Neuronal stem cell (in vitro differentiated cells): Measurements from ENCODE around the gene ATF1.

Source experiments
- DNase-seq: peaks from one replicate; pipeline ENCODE4 v3.0.0-alpha.2; 2013; ENCODE audit warnings: low spot score
- H2AFZ ChIP-seq: one replicate; pipeline ENCODE4 v1.6.1; 2013; ENCODE audit warnings: mild to moderate bottlenecking, low read length, inconsistent platforms
- H2AK5ac ChIP-seq: 2 replicates; pipeline ENCODE4 v1.6.1; 2013; ENCODE audit warnings: low read depth, mild to moderate bottlenecking, inconsistent platforms, low read length, moderate library complexity, mixed read lengths
- H2BK120ac ChIP-seq: 2 replicates; pipeline ENCODE4 v1.6.1; 2013; ENCODE audit warnings: low read depth, mild to moderate bottlenecking, inconsistent platforms, low read length, moderate library complexity, mixed read lengths
- H2BK12ac ChIP-seq: one replicate; pipeline ENCODE4 v1.6.1; 2013; ENCODE audit warnings: low read length, inconsistent platforms
- H2BK15ac ChIP-seq: 2 replicates; pipeline ENCODE4 v1.6.1; 2013; ENCODE audit warnings: mild to moderate bottlenecking, low read length, inconsistent platforms, mixed read lengths
- H2BK5ac ChIP-seq: one replicate; pipeline ENCODE4 v1.6.1; 2013; ENCODE audit warnings: inconsistent platforms, mild to moderate bottlenecking, low read length, moderate library complexity
- H3K14ac ChIP-seq: one replicate; pipeline ENCODE4 v1.6.1; 2013; ENCODE audit warnings: low read length, inconsistent platforms
- H3K18ac ChIP-seq: 2 replicates; pipeline ENCODE4 v1.6.1; 2013; ENCODE audit warnings: low read length, inconsistent platforms
- H3K23ac ChIP-seq: 2 replicates; pipeline ENCODE4 v1.6.1; 2013; ENCODE audit warnings: low read depth, mild to moderate bottlenecking, mixed read lengths, low read length, inconsistent platforms; ENCODE audit not compliant: poor library complexity
- H3K27ac ChIP-seq: replicated peaks from 3 replicates; pipeline ENCODE4 v1.5.1; 2013; ENCODE audit warnings: low read length, inconsistent platforms
- H3K27me3 ChIP-seq, 3 experiments: 2 replicates each; pipeline ENCODE4 v1.6.1; 2013; ENCODE audit warnings: low read length in 3 of 3, mild to moderate bottlenecking in 2 of 3, inconsistent platforms in 1 of 3, low read depth in 1 of 3, mixed read lengths in 1 of 3, moderate library complexity in 1 of 3; ENCODE audit not compliant: control insufficient read depth in 3 of 3, insufficient read depth in 3 of 3
- H3K36me3 ChIP-seq, 2 donors: replicated peaks in 1 of 2; 2 replicates each; pipeline ENCODE4 v1.6.1; 2013; ENCODE audit warnings: low read length in 2 of 2; ENCODE audit not compliant: control insufficient read depth in 2 of 2, insufficient read depth in 2 of 2
- H3K4ac ChIP-seq: 2 replicates; pipeline ENCODE4 v1.6.1; 2013; ENCODE audit warnings: inconsistent platforms, mild to moderate bottlenecking, low read length, moderate library complexity
- H3K4me1 ChIP-seq, 2 donors: 1 replicate in 1 of 2; 2 replicates in 1 of 2; pipeline ENCODE4 v1.6.1; 2013; ENCODE audit warnings: low read length in 2 of 2, low read depth in 1 of 2; ENCODE audit not compliant: control insufficient read depth in 2 of 2, insufficient read depth in 1 of 2
- H3K4me2 ChIP-seq: one replicate; pipeline ENCODE4 v1.6.1; 2013; ENCODE audit warnings: mild to moderate bottlenecking, low read length, inconsistent platforms; ENCODE audit not compliant: insufficient read depth, poor library complexity, severe bottlenecking
- H3K4me3 ChIP-seq, 2 donors: 2 replicates each; pipeline ENCODE4 v1.5.1; 2013; ENCODE audit warnings: low read length in 2 of 2, mild to moderate bottlenecking in 2 of 2, inconsistent platforms in 1 of 2, moderate library complexity in 1 of 2
- H3K79me1 ChIP-seq: one replicate; pipeline ENCODE4 v1.6.1; 2013; ENCODE audit warnings: low read depth, mild to moderate bottlenecking, inconsistent platforms, low read length, moderate library complexity
- H3K9ac ChIP-seq: one replicate; pipeline ENCODE4 v1.6.1; 2013; ENCODE audit warnings: mild to moderate bottlenecking, low read depth, low read length, inconsistent platforms; ENCODE audit not compliant: poor library complexity
- H3K9me3 ChIP-seq, 2 donors: replicated peaks in 1 of 2; 2 replicates each; pipeline versions ENCODE3 to v1.6.1; 2013; ENCODE audit warnings: low read length in 2 of 2, mild to moderate bottlenecking in 2 of 2, inconsistent platforms in 1 of 2, low read depth in 1 of 2, mixed read lengths in 1 of 2, moderate library complexity in 1 of 2; ENCODE audit not compliant: control insufficient read depth in 2 of 2, insufficient read depth in 1 of 2
- H4K8ac ChIP-seq: one replicate; pipeline ENCODE4 v1.6.1; 2013; ENCODE audit warnings: low read depth, mild to moderate bottlenecking, inconsistent platforms, low read length, moderate library complexity
- H4K91ac ChIP-seq: one replicate; pipeline ENCODE4 v1.6.1; 2013; ENCODE audit warnings: low read length, low read depth, mild to moderate bottlenecking, inconsistent platforms; ENCODE audit not compliant: poor library complexity
- WGBS, 2 donors: extraction: QIAGEN DNeasy Blood & Tissue Kit; methylation state at CpG; one replicate each; pipeline ENCODE4 v1.1.7; 2013; ENCODE audit warnings: missing lambda C conversion rate in 2 of 2, mixed read lengths in 1 of 2; ENCODE audit not compliant: insufficient read length in 2 of 2, insufficient replicate concordance in 1 of 2; ENCODE audit errors: extremely low coverage in 2 of 2; 5-methylcytosine and 5-hydroxymethylcytosine counted together

Gene ATF1

GRCh38 chr12:50772470-50772869 lies 8.6 kb downstream of the ATF1 start:
- no peak overlapping the region for H2BK5ac ChIP-seq
- H3K27me3 ChIP-seq, result no peaks in the 10 kb centered on the region
- no peak overlapping the region for H4K91ac ChIP-seq
- H3K18ac ChIP-seq, result no peak overlapping the region
- H3K27ac ChIP-seq, result no peak overlapping the region
- peaks cover 0 to 19% of the 10 kb centered on the region in 2 donors for H3K9me3 ChIP-seq
- no peak overlapping the region for H3K9ac ChIP-seq
- DNase-seq, result no peak
- H3K14ac ChIP-seq, result no peak overlapping the region
- no peaks in the 10 kb centered on the region for H3K4me1 ChIP-seq
- no peak overlapping the region for H2AFZ ChIP-seq
- WGBS, 2 donors, result no CpG with 5 or more reads among the region's 5 CpGs
- H3K36me3 ChIP-seq, result peaks cover 0 to 24% of the 10 kb centered on the region in 2 donors
- no peak overlapping the region for H3K4me3 ChIP-seq
- H3K23ac ChIP-seq, result no peak overlapping the region
- H3K4ac ChIP-seq, result no peak overlapping the region
- no peak overlapping the region for H2AK5ac ChIP-seq
- no peak overlapping the region for H2BK12ac ChIP-seq
- H4K8ac ChIP-seq, result no peak overlapping the region
- H2BK120ac ChIP-seq, result no peak overlapping the region
- H3K4me2 ChIP-seq, result no peak overlapping the region
- peaks cover 2% of the 10 kb centered on the region for H3K79me1 ChIP-seq
- no peak overlapping the region for H2BK15ac ChIP-seq

GRCh38 chr12:50772877-50773276 lies 9.0 kb downstream of the ATF1 start:
- Histone ChIP-seq H2AK5ac (no peak overlapping the region), H3K14ac (no peak overlapping the region), H2AFZ (no peak overlapping the region), H2BK5ac (no peak overlapping the region), H2BK120ac (no peak overlapping the region), H3K23ac (no peak overlapping the region), H4K8ac (no peak overlapping the region), H3K27ac (no peak overlapping the region), H2BK12ac (no peak overlapping the region), H2BK15ac (no peak overlapping the region), H3K18ac (no peak overlapping the region), H3K4ac (no peak overlapping the region), H3K27me3 (no peaks in the 10 kb centered on the region), H3K36me3 (peaks cover 0 to 24% of the 10 kb centered on the region in 2 donors), H3K4me2 (no peak overlapping the region), H3K79me1 (peaks cover 2% of the 10 kb centered on the region), H3K4me3 (no peak overlapping the region), H3K4me1 (no peaks in the 10 kb centered on the region), H3K9me3 (peaks cover 0 to 19% of the 10 kb centered on the region in 2 donors), H3K9ac (no peak overlapping the region), H4K91ac (no peak overlapping the region)
- WGBS, 2 donors, result no CpG with 5 or more reads among the region's 2 CpGs
- no peak for DNase-seq

- no peaks in the 10 kb centered on the region for H3K27me3 ChIP-seq
- H2BK5ac ChIP-seq, result no peak overlapping the region
- H2AFZ ChIP-seq, result no peak overlapping the region
- H3K9ac ChIP-seq, result no peak overlapping the region
- peaks cover 0 to 24% of the 10 kb centered on the region in 2 donors for H3K36me3 ChIP-seq
- peaks cover 0 to 8% of the 10 kb centered on the region in 2 donors for H3K9me3 ChIP-seq
- no peaks in the 10 kb centered on the region for H3K79me1 ChIP-seq
- no peak for DNase-seq
- no CpG with 5 or more reads among the region's 2 CpGs for WGBS, 2 donors
- H3K23ac ChIP-seq, result no peak overlapping the region
- H4K91ac ChIP-seq, result no peak overlapping the region
- H2BK15ac ChIP-seq, result no peak overlapping the region
- no peak overlapping the region for H3K18ac ChIP-seq
- no peak overlapping the region for H4K8ac ChIP-seq
- no peak overlapping the region for H3K14ac ChIP-seq
- H3K4ac ChIP-seq, result no peak overlapping the region
- no peak overlapping the region for H3K27ac ChIP-seq
- no peak overlapping the region for H2AK5ac ChIP-seq
- H3K4me1 ChIP-seq, result no peaks in the 10 kb centered on the region
- H3K4me3 ChIP-seq, result no peak overlapping the region
- H3K4me2 ChIP-seq, result no peak overlapping the region
- H2BK120ac ChIP-seq, result no peak overlapping the region
- no peak overlapping the region for H2BK12ac ChIP-seq
Observed at GRCh38 chr12:50775251-50775650, 11.3 kb downstream of the ATF1 start.

- no peaks in the 10 kb centered on the region for H3K4me1 ChIP-seq
- H3K27me3 ChIP-seq, result no peaks in the 10 kb centered on the region
- WGBS, 2 donors, result no CpG with 5 or more reads among the region's 9 CpGs
Observed at GRCh38 chr12:50776749-50777728, 13.1 kb downstream of the ATF1 start.

More at GRCh38 chr12:50776749-50777728, 13.1 kb downstream of the ATF1 start:
- Histone ChIP-seq H2BK15ac (no peak overlapping the region), H4K8ac (no peak overlapping the region), H3K36me3 (peaks cover 0 to 22% of the 10 kb centered on the region in 2 donors), H3K9ac (no peak overlapping the region), H4K91ac (no peak overlapping the region), H2AFZ (no peak overlapping the region), H2AK5ac (no peak overlapping the region), H3K79me1 (no peaks in the 10 kb centered on the region), H3K4ac (no peak overlapping the region), H3K14ac (no peak overlapping the region), H3K18ac (no peak overlapping the region), H3K27ac (no peak overlapping the region), H2BK12ac (no peak overlapping the region), H2BK5ac (no peak overlapping the region), H2BK120ac (no peak overlapping the region), H3K9me3 (peaks cover 0 to 3% of the 10 kb centered on the region in 2 donors), H3K4me3 (no peak overlapping the region), H3K4me2 (no peak overlapping the region), H3K23ac (no peak overlapping the region)
- DNase-seq, result no peak
